D721Med (cell line): ENCODE measurements around the gene NBEA.

Experiments
- DNase-seq: peaks from one replicate; pipeline ENCODE4 v3.0.0; 2011; ENCODE audit warnings: low spot score; ENCODE audit not compliant: insufficient read length
- FAIRE-seq: peaks from 2 replicates; lab custom pipeline; 2011; peaks lifted over from hg19 to GRCh38; lab: Jason Lieb, UNC
- CTCF ChIP-seq: IDR thresholded peaks from 2 replicates; pipeline ENCODE4 v1.5.1; 2012; ENCODE audit warnings: mild to moderate bottlenecking, control low read depth; ENCODE audit not compliant: insufficient read depth; ENCODE audit errors: missing control alignments

The NBEA gene

DNA sequence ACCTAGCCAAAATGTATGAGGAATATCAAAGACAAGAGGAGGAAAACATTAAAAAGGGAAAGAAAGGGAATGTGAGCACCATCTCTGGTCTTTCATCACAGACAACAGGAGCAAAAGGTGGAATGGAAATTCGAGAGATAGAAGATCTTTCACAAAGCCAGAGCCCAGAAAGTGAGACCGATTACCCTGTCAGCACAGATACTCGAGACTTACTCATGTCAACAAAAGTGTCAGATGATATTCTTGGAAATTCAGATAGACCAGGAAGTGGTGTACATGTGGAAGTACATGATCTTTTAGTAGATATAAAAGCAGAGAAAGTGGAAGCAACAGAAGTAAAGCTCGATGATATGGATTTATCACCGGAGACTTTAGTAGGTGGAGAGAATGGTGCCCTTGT lies 217.0 kb downstream of the NBEA start:
- DNase-seq (no peak), FAIRE-seq (peak; percentile 32)
- TF ChIP-seq CTCF, result no peak

DNA sequence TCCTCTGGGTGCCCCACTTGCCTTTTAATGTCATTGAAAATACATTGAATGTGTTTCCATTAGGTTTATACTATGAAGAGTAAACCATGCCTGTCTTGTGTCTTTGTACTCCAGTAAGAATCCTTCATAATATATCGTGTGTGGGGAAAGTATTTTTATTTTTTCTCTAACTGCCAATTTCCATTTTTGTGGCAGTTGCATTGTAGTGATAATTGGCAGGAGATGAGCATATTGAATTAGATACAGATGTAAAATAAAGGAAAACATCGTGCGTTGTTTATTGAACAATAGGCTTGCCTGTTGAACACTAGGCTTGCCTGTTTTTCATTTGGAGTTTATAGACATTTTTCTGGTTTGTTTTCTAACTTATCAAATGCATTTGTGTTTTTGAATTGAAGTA lies 218.8 kb downstream of the NBEA start:
- no peak for TF ChIP-seq CTCF
- FAIRE-seq (no peak), DNase-seq (no peak)

DNA sequence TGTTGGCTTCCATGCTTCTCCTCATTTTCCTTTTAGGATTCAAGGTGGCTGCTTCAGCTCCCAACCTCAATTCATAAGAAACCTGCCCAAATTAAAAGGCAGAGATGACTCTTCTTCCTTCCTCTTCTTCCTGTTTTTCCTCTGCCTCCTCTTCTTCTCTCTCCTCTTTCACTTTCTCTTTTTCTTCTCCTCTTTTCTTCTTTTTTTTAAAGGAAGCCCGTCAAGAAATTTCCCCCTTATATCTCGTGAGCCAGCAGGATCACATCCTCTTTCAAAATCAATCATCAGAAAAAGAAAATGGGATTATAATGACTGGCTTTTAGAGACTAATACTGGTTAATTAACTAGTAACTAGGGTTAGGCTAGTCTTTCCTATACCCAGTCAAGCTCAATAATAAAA lies 220.3 kb downstream of the NBEA start:
- no peak for DNase-seq
- TF ChIP-seq CTCF, result no peak
- FAIRE-seq, result no peak

DNA sequence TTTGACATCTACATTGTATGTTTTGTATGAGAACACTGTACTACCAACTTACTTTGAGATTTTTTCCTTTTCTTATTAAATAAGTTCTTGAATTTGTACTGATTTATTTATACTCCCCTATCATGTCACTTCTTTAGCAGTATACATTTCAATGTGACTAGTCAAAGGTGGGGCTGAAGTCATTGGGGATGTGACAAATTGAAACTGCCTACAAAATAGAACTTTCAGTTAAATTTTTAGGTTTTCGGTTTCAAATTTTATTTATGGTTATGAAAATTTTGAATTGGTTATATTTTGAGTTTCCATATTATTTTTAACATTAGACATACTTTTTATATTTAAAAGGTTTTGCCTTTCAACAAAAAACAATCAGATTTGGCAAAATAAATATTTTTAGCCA lies 221.6 kb downstream of the NBEA start:
- FAIRE-seq, result no peak
- TF ChIP-seq CTCF, result no peak
- DNase-seq, result no peak

- TF ChIP-seq CTCF, result peak; percentile 58
- no peak for DNase-seq
- peak; percentile 80 for FAIRE-seq
Observed at GRCh38 chr13:35164324-35164932, 222.4 kb downstream of the NBEA start.

- no peak for FAIRE-seq
- DNase-seq, result no peak
- TF ChIP-seq CTCF, result no peak
Observed at GRCh38 chr13:35165205-35165604, 223.1 kb downstream of the NBEA start.

DNA sequence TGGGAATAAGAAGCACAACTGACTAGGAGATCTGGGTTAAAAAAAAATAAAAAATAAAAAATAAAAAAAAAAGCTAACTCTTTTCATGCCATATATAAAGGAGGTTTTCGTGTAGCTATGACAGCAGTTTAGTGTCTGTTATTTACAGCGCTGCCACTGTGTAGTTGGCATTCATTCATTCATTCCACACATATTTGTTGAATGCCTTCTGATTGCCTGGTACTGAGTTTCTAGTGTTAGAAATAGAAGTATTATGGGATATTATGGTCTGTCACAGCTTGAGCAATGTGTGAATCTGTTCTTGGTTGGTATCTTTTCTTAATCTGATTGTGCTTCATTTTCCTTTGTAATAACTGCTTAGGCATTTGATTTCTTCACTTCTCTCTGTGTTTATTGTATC lies 237.4 kb downstream of the NBEA start:
- DNase-seq (no peak), FAIRE-seq (no peak)
- TF ChIP-seq CTCF, result no peak
